ENCODE data around the gene DNAJC11.
A peak's percentile ranks its signal among the peaks of the same experiment; 100 is the strongest.
"Not testable (repeated sequence)": the region's sequence is repeated elsewhere in the genome, so short reads cannot be mapped to it uniquely, and the experiment has no call there.

DNAJC11 gene

DNA sequence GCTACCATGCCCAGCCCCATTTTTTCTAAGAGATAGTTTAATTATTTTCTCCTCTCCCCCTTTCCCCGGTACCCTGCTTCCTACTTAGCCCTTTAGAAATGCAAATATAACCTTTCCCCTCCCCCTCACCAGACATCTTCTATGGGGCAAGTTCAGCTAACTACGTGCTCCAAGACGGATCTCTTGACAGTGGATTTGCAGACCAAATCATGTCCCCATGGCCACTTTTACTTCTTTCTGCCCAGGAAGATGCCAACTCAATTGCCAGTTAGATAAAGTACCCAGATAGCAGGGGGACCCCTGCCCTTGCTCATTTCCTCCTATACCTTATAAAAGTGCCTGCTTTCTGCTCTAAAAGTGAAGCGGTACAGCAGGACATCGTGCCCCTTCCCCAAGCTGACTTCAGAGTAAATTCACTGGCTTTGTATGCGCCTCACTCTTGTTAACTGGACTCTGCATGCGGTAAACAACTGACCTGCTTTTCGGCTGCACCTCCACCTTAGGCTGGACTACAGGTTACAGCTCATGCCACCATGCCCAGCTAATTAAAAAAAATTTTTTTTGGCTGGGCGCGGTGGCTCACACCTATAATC lies 7.4 kb downstream of the DNAJC11 start:
- no peak for DNase-seq (ENCODE audit: low spot score)

DNA sequence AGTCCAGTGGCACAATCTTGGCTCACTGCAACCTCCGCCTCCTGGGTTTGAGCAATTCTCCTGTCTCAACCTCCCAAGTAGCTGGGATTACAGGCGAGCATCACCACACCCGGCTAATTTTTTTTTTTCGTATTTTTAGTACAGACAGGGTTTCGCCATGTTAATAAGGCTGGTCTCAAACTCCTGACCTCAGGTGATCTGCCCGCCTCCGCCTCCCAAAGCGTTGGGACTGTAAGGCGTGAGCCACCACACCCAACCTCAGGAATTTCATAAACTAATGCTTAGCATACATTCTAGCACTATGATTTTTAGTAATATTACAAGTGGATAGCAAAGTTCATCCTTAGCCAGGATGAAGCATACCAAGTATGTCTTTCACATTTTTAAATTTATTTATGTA lies 8.7 kb downstream of the DNAJC11 start:
- no peak for DNase-seq (ENCODE audit: low spot score)

DNA sequence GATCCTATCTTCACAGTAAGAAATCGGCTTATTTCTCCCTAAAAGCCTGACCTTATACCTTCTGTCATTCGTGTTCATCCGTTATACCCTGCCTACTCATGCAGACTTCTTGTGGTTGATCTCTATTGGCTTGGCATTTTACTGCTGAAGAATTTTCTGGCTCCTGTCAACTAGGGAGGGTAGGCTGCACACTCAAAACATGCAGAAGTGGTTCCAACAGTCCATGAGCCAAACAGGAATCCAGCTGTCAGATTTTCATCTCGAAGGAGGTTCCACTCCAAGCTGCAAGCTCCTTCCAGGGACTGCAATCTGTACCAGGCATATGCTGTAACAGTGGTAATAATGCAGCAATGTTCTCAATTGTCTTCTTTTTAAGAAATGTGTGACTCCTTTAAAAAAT lies 10.1 kb downstream of the DNAJC11 start:
- DNase-seq (ENCODE audit: low spot score), result no peak

DNA sequence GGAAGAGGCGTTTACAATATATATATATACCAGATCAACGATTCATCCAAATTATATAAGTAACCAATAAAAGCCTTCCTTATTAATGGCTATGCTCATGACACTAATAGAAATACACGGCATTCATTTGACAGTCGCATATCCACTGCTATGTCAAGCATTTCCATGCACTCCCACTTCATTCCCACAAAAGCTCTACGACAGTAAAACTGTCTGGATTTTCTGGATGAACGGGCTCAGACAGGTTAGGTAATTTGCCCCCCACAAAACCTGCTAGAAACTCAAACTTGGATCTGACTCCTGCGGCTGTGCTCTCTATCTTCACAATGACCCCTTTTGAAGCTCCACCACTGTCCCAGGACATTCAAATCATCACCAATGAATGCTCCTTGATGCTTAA lies 11.4 kb downstream of the DNAJC11 start:
- no peak for DNase-seq (ENCODE audit: low spot score)

DNA sequence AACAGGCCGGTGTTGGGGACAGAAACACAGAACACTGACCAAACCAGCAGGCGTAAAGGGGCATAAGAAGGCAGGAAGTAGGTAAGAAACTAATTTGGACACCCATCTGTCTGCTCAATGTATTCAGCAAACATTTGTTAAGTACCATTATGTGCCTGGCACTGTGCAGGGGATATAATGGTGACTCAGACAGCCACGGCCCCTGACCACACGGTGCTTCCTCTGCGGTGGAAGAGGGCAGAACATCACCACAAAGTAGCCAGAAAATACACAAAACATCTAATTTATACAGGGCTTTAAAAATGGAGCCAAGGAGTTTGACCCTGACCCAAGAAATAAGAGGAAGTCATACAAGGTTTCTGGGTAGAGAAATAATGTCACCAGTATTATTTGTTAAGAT lies 12.9 kb downstream of the DNAJC11 start:
- no peak for DNase-seq (ENCODE audit: low spot score)

DNA sequence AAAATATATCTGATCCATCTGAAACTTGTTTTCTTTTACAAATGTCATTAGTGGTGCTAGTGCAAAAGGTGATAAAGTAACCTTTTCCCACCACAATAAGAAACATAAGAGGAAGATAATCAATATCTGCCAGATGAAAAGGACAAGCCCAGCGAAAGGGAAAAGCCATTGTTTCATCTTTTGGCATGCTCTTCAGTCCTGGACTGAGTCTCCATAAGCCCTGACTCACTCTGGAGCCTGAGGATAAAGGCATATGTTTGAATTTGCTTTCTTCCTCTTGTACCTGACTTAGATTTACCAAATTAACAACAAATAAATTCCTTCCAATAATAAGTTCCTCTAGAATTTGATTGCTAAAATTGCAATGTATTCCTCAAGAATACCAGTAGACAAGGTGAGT lies 13.6 kb downstream of the DNAJC11 start:
- DNase-seq (ENCODE audit: low spot score), result no peak

DNA sequence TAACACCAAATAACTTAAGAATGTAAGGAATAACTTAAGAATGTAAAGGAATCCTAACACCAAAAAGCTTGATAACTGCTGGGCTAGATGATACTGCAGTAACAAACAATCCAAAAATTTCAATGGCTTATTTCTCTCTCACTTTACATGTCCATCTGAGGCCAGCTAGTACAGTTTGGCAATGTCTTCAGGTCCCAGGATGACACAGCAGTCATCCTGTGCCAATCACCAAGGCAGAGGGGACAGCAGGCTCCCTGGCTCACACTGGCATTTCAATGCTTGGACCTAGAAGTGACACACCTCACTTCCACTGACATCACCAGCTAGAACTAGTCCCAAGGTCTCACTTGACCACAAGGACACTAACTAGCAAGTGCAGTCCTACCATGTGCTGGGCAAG lies 15.3 kb downstream of the DNAJC11 start:
- DNase-seq (ENCODE audit: low spot score), result peak; percentile 55

DNA sequence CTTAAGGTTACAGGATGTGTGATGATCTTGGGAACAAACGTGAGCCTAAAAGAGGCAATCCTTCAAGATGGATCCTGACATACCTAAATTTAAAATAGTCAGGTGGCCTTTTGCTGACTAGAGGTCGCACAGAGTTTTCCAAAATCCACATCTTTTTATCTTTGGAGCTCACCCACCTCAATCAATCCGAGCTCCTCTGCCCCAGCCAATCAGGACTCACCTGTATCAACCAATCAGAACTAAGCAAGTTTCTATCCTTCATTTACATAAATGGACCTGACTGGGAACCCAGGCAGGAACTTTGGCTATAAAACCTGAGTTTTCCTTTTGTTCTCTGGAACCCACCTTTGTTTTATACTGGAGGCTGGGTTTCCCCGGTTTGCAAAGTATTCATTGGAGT lies 16.2 kb downstream of the DNAJC11 start:
- DNase-seq (ENCODE audit: low spot score), result no peak

DNA sequence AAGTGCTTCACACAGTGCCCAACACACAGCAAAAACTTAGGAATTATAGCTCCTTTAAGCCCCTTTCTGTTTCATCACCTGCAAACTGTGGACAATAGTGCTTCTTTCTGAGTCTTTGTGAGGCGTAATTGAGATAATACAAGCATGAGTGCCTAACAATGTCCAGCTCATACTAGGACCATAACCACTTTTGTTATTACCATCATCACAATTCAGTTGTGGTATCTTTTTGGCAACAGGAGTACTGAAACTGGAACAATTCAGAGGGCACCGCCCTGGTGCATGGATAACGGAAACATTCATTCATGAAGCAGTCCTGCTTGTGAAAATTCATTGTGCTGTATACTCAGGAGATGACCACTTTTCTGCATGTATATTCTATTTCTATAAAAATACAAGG lies 18.2 kb downstream of the DNAJC11 start:
- DNase-seq (ENCODE audit: low spot score), result no peak

DNA sequence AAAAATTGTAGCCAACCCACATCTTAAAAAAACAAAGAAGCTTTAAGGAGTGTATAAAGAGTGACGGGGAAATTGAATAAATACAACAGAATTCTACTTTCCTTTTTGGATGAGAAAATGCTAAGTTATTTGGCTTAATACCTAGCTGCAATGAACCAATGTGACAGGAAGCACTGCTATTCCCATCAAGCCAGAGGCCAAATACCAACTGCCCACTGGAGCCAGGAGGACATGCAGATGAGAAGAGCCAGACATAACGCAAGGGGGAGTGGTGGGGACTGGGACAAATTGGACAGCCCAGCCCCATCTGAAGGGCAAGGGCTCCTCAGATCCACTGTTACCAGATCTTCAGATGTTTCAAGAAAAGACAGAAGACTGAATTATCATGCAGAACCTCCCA lies 25.7 kb downstream of the DNAJC11 start:
- no peak for DNase-seq (ENCODE audit: low spot score)

DNA sequence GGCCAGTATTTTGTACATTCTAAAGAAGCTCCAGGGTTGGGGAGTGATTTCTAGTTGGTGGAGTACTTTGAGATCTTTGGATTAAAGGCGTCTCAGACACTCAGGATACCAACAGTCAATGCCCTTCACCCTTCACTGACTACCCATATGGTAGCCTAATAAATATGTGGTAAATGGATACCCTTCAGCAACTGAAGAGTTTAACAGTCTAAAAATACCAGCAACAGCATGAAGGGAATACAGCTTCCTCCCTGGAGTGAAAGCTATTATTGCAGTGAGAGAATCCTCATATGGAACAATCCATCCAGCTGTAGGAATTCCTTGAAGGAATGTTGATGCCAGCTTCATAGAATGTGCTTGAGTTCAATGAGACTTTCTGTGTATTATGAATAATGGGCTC lies 26.8 kb downstream of the DNAJC11 start:
- DNase-seq (ENCODE audit: low spot score), result no peak

DNA sequence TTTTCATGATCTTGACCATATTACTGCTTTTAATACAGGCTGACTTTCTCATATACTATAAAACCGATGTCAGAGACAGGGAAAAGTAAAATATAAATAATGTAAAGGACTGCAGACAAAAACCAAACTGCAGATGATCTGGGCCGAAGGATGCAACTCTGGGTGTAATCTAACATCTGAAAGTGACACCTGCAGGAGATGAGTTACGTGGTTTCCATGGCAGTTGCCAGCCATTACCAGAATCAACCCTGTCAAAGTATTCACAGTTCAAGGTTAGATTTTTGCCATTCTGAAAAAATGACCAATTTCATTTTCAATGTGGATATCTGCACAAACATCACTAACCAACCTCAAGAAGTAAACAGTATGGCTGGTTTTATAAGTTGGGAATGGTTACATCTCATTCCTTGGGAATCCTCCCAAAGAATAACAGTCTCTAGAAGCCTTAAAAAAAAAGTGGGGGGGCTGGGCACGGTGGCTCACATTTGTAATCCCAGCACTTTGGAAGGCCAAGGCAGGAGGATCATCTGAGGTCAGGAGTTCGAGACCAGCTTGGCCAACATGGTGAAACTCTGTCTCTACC lies 27.7 kb downstream of the DNAJC11 start:
- no peak for DNase-seq (ENCODE audit: low spot score)

DNA sequence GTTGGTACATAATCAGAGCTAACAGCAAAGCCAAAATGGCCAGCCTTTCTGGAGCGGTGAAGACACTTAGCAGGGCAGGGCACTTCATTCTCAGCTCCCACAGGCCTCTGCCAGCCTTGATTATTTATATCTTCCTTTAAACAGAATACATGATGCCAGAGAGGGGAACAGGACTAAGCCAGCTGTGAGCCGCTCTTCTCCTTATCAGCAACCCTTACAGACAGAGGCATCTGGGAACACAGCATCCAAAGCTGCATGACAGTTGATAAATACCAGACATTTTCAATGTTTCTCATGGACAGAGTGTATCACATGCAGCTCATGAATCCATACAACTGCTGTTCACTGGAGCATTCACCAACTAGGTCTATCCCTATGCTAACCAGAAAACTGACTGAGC lies 29.1 kb downstream of the DNAJC11 start:
- peak; percentile 20 for DNase-seq (ENCODE audit: low spot score)

DNA sequence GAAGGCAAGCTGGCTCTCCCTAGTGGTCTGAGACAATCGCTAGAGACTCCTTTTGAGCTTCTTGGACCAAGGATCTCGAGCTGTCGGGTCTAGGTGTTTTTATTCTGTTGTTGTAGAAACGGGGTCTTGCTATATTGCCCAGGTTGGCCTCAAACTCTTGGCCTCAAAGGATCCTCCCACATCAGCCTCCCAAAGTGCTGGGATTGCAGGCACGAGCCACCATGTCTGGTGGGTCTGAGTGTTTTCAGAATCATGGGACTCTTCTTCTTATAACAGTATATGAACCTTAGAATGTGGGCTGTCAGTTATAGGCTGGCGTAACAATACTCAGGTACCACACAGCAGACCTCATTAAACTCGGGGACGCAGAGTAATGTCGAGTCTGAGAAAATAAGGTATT lies 33.1 kb downstream of the DNAJC11 start:
- no peak for DNase-seq (ENCODE audit: low spot score)

DNA sequence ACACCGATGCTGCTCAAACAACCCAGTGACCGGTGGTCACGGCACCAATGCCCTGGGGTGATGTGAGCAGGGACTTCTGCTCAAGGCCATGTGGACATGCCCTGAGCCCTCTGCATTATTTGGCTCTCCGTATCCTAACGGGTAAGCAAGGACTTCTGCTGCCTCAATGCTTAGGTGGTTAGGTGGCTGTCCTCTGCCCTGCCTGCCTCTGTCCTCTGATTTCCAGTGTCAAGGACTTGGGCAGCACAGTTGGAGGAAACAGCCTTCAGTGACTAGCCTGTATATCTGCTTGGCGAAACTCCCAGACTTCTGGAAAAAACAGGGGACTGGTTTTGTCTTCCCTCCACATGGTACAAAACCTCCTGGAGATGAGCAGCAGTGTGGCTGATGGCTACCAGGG lies 34.5 kb downstream of the DNAJC11 start:
- DNase-seq (ENCODE audit: low spot score), result no peak

DNA sequence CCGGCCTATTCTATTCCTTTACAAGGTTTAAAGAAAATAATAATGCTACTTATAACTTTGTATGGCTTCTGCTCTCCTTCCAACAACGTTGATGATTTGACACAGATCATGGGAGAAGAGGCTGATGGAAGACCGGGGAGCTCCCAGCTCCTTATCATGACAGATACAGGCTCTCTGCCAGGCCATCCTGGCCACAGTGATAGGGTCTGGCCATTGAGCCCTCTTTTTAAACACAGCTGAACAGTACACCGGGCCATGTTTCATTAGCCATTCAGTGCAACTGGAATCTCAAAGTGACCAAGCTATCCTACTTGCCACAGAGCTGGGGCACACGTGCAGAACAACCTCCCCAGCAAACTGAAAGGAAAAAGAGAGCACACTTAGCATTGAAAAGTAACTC lies 34.9 kb downstream of the DNAJC11 start:
- no peak for DNase-seq (ENCODE audit: low spot score)

DNA sequence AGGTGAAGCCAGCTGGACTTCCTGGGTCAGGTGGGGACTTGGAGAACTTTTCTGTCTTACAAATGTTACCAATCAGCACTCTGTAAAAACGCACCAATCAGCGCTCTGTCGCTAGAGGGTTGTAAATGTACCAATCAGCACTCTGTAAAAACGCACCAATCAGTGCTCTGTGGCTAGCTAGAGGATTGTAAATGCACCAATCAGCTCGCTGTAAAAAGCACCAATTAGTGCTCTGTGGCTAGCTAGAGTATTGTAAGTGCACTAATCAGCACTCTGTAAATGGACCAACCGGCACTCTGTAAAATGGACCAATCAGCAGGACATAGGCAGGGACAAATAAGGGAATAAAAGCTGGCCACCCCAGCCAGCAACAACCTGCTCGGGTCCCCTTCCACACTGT lies 39.1 kb downstream of the DNAJC11 start:
- not testable (repeated sequence) for DNase-seq (ENCODE audit: low spot score)

DNA sequence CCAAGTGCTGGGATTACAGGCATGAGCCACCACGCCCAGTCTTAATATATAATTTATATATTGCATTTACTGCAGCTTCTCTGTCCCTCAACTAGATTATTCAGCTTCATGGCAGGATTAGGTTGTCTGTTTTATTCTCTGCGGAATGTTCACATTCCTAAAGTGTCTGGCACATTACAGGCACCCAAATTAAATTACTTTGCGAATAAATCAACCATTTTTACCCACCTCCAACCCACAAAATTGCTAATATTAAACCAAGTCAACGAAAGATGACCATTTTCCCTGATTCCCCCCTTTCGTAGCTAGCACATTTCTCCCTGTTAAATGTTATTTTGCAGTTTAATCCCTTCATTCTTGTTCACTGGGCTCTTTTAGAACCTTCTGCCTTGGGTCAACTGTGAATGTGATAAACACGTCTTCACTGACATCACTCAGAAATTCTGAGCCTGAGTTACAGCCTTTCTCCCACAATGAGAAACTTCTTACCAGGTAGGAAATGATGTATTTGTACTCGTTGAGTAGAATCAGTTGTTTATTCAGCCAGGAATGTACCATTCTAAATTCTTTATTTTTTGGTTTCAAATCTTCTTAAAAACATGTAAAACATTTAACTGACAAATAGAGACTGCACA lies 41.1 kb downstream of the DNAJC11 start:
- no peak for DNase-seq (ENCODE audit: low spot score)

DNA sequence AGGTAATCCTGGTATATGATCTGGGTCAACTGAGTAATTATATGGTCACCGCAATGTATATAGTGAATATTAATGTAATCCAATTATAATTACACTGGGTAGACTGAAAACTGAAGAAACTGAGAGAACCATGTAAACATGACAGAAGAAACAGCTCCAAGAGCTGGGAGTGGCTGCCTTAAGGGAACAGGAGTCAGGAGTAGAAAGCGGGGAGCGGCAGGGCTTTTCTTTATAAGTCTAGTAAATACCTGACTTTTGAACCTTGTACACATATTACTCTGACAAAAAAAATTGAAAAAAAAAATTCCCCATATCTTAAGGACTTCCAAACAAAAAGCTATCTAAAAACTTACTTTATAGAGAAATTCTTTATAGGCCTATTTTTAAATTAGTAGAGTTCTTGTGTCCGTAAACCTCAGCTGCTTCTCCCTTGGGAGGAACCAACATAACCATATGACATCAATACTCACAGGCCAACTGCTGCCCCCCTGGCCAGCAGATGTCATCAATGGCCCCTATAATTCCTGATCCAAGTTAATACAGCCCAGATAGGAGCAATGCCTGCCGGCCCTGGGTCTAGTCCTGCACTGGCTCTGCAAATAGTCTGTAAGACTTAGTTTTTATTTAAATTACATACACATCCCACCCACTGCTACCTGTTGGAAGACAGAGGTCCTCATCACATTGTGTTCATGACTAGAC lies 43.1 kb downstream of the DNAJC11 start:
- DNase-seq (ENCODE audit: low spot score), result no peak

DNA sequence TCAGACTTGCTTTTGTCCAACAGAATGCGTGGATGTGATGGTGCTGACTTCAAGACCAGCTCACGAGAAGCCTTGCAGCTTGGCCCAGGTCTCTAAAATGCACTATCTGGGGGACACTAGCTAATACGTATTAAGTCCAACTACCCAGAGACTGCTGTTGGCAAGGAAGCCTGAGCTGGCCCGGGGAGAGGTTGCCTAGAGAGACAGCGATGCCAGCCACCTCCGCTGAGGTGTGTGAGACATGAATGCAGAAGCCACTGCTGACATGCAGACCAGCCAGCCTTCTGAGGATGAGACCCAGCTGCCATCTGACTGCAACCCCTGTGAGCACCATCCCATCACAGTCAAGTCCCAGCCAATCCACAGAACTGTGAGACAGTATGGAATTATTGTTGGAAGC lies 44.5 kb downstream of the DNAJC11 start:
- DNase-seq (ENCODE audit: low spot score), result no peak

DNA sequence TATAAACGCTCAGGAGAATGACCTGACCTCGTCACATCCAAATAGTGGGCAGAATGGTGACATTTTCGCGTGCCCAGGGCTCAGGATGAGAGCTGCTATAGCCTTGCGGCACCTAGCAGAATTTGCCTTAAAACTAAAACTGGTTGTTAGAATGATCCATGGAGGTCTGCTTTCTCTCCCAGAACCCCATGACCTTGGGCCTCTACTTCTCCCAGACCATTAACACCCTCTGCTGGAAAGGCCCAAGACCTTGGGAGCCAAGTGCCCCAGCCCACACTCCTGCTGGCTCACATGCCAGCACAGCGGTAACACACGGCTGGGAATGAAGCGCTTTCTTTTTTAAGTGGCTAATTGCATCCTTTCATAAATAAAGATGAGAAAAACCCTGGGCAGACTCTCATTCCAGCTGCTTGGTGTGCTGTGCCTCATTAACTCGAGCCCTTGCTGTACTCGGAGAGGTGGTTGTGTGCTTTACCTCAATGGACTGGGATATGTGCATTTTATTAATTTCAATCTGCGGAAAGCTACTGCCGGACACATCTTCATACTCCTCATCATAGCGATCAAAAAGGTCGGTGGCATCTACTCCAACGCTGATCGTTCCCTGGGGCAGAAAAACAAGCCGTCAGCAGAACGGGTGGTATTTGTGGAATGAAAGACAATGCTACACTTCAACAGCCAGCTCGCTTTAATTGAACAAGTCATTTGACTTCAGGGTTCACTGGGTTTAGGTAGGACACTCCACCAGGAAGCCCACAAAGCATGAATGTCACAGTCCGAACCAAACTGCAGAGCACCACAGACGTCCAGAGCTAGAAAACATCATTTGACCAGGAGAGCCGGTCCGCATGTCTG lies 48.0 kb downstream of the DNAJC11 start:
- DNase-seq (ENCODE audit: low spot score), result no peak

DNA sequence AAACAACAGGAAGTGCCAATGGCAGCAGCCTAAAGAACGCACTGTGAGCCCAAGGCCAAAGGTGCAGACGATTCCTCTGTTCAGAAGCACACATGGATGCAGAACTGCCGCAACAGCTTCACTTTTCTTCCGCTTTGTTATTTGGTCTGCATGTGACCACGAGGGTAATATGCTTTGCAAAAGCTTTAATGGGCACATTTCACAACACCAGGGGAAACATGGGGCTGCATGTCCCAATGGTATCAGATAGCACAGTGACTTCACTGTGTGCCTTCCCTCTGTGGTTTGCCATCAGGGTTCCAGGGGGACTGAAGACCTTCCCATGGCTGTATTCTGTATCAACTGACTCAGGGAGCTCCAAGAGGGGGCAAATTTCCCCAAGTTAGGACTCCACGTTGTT lies 48.6 kb downstream of the DNAJC11 start:
- no peak for DNase-seq (ENCODE audit: low spot score)

DNA sequence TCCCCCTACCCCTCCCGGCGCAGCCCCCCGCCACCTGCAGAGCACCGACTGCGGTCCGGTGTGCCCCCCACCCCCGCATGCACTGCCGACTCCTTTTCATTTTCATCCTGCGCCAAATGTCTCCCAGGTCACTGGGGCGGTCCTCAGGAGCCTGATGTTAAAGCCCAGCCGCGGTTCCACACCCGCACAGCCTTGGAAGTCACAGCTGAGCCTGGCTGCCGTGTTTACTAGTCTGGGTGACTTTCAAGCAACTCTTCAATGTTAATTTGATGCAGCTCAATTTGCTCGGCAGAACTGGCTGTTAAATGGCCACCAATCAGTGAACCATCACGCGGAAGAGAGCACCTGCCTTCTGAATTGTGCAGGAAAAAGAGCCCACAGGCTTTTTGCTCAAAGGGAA lies 49.7 kb downstream of the DNAJC11 start:
- no peak for DNase-seq (ENCODE audit: low spot score)

All from hepatic stellate cell (primary cell).